ENCODE data around the gene ZSWIM6. TPM values are rescaled to one million over a fixed set of nuclear protein-coding genes. Genes with fewer than 3 reads are reported as not detected.

ZSWIM6 gene
- total RNA-seq, 1 donor from 2014 or later = 7.4 TPM

DNA sequence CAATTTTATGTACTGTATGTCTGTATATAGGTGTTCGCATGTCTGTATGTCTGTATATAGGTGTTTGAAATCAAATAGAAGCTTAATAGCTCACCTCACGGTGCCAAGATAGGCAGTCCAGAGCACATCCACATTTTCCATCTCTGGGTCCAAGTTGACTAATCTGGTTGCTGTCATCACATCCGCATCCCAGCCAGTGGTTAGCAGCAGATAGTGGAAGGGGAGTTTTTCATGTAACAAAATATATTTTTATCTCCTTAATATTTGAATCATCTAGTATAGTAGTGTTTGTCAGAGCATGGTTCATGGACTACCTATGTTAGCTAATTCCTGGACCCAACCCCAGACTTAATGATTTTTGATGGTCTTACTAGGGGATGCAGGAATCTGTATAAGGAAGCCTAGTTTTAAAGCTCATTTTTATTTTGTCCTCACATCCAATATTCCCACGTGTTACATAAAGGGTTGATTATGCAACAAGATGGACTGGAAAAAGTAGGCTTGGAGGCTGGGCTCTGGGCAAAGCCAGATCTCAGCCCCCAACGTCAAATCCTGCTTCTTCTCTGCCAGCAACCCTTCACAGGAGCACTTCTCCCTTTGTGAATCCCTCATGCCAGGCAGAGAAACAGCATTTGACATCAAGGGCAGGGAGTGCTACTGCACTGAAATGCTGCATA lies 219.7 kb downstream of the ZSWIM6 start:
- peaks cover 3% of the 10 kb centered on the region for H3K27me3 Mint-ChIP-seq
- no peak overlapping the region for H3K4me3 Mint-ChIP-seq
- H3K27ac Mint-ChIP-seq = no peak overlapping the region
- no peaks in the 10 kb centered on the region for H3K4me1 Mint-ChIP-seq
- no peaks in the 10 kb centered on the region for H3K36me3 Mint-ChIP-seq (ENCODE audit: low read depth)
- H3K9me3 Mint-ChIP-seq = peaks cover 7% of the 10 kb centered on the region
- no peak for DNase-seq
- intact Hi-C loops (cut with micrococcal nuclease) = no loop called here

GRCh38 chr5:61559146-61559545 lies 227.1 kb downstream of the ZSWIM6 start:
- Mint-ChIP-seq H3K27ac (no peak overlapping the region), H3K27me3 (peaks cover 6% of the 10 kb centered on the region), H3K36me3 (ENCODE audit: low read depth) (no peaks in the 10 kb centered on the region), H3K9me3 (peaks cover 12% of the 10 kb centered on the region), H3K4me3 (no peak overlapping the region), H3K4me1 (no peaks in the 10 kb centered on the region)
- DNase-seq = no peak
- intact Hi-C loops (cut with micrococcal nuclease) = no loop called here

GRCh38 chr5:61559722-61560121 lies 227.7 kb downstream of the ZSWIM6 start:
- Mint-ChIP-seq H3K4me3 (no peak overlapping the region), H3K4me1 (no peaks in the 10 kb centered on the region), H3K27me3 (peaks cover 6% of the 10 kb centered on the region), H3K27ac (no peak overlapping the region), H3K9me3 (peaks cover 12% of the 10 kb centered on the region), H3K36me3 (ENCODE audit: low read depth) (no peaks in the 10 kb centered on the region)
- intact Hi-C loops (cut with micrococcal nuclease) = no loop called here
- no peak for DNase-seq

- peaks cover 5% of the 10 kb centered on the region for H3K9me3 Mint-ChIP-seq
- intact Hi-C loops (cut with micrococcal nuclease) = no loop called here
- H3K27me3 Mint-ChIP-seq = no peaks in the 10 kb centered on the region
- H3K4me3 Mint-ChIP-seq = no peak overlapping the region
- no peaks in the 10 kb centered on the region for H3K36me3 Mint-ChIP-seq (ENCODE audit: low read depth)
- DNase-seq = no peak
- no peaks in the 10 kb centered on the region for H3K4me1 Mint-ChIP-seq
- H3K27ac Mint-ChIP-seq = no peak overlapping the region
Observed at GRCh38 chr5:61563401-61563800, 231.3 kb downstream of the ZSWIM6 start.

- no peak overlapping the region for H3K4me3 Mint-ChIP-seq
- no peak for DNase-seq
- intact Hi-C loops (cut with micrococcal nuclease) = no loop called here
- H3K27me3 Mint-ChIP-seq = no peaks in the 10 kb centered on the region
- H3K36me3 Mint-ChIP-seq (ENCODE audit: low read depth) = no peaks in the 10 kb centered on the region
- H3K27ac Mint-ChIP-seq = no peak overlapping the region
- H3K9me3 Mint-ChIP-seq = peaks cover 5% of the 10 kb centered on the region
- H3K4me1 Mint-ChIP-seq = no peaks in the 10 kb centered on the region
Observed at GRCh38 chr5:61567337-61567736, 235.3 kb downstream of the ZSWIM6 start.

GRCh38 chr5:61569353-61569752 lies 237.3 kb downstream of the ZSWIM6 start:
- intact Hi-C loops (cut with micrococcal nuclease) = no loop called here
- no peaks in the 10 kb centered on the region for H3K27me3 Mint-ChIP-seq
- H3K4me3 Mint-ChIP-seq = no peak overlapping the region
- no peak overlapping the region for H3K27ac Mint-ChIP-seq
- DNase-seq = no peak
- H3K36me3 Mint-ChIP-seq (ENCODE audit: low read depth) = no peaks in the 10 kb centered on the region
- no peaks in the 10 kb centered on the region for H3K4me1 Mint-ChIP-seq
- H3K9me3 Mint-ChIP-seq = no peaks in the 10 kb centered on the region

DNA sequence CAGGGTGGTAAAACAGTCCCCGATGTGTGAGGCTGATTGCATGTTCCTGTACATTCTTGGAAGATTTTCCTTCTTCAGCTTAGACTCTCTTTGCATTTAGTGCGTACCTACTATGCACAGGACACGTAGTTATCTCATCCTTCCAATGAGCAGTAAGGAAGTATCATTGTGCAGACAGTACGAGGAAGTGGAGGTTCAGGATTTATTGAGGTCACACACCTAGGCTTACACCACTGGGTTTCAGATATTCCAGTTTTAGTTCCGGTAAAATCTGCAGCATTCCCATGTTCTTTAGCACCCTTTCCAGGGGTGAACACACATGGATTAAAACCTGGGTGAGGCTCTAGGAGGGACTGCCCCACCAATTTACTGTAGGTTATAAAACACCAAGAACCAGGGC lies 238.7 kb downstream of the ZSWIM6 start:
- intact Hi-C loops (cut with micrococcal nuclease) = no loop called here
- DNase-seq = no peak
- no peaks in the 10 kb centered on the region for H3K9me3 Mint-ChIP-seq
- no peaks in the 10 kb centered on the region for H3K27me3 Mint-ChIP-seq
- peaks cover 4% of the 10 kb centered on the region for H3K4me1 Mint-ChIP-seq
- no peaks in the 10 kb centered on the region for H3K36me3 Mint-ChIP-seq (ENCODE audit: low read depth)
- no peak overlapping the region for H3K27ac Mint-ChIP-seq
- H3K4me3 Mint-ChIP-seq = no peak overlapping the region

- intact Hi-C loops (cut with micrococcal nuclease) = no loop called here
- Mint-ChIP-seq H3K9me3 (no peaks in the 10 kb centered on the region), H3K4me3 (no peak overlapping the region), H3K27me3 (no peaks in the 10 kb centered on the region), H3K4me1 (peaks cover 4% of the 10 kb centered on the region), H3K27ac (no peak overlapping the region), H3K36me3 (ENCODE audit: low read depth) (no peaks in the 10 kb centered on the region)
- DNase-seq = no peak
Observed at GRCh38 chr5:61572959-61573358, 240.9 kb downstream of the ZSWIM6 start.

GRCh38 chr5:61575103-61575502 lies 243.0 kb downstream of the ZSWIM6 start:
- Mint-ChIP-seq H3K36me3 (ENCODE audit: low read depth) (no peaks in the 10 kb centered on the region), H3K27ac (no peak overlapping the region), H3K27me3 (no peaks in the 10 kb centered on the region), H3K4me3 (no peak overlapping the region), H3K4me1 (peaks cover 4% of the 10 kb centered on the region), H3K9me3 (no peaks in the 10 kb centered on the region)
- no peak for DNase-seq
- intact Hi-C loops (cut with micrococcal nuclease) = no loop called here

DNA sequence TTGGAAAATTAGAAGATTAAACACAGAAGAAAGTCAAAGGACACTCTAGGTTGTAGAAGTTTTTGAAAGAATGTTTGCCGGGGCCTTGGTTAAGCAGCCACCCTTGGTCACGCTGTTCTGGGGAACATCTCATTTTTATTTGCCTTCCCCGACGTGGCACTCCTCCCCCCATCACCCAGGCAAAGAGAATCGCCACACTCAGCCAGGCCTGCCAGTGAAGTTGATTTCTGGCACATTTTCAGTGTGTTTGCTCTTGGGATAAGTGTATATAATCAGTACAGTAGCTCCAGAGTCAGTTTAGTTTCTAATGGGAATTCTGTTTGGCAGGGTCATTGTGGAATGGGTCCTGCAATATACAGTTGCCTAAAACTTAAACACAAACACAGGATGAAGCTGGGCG lies 243.5 kb downstream of the ZSWIM6 start:
- DNase-seq = no peak
- H3K4me3 Mint-ChIP-seq = no peak overlapping the region
- no peaks in the 10 kb centered on the region for H3K9me3 Mint-ChIP-seq
- H3K27ac Mint-ChIP-seq = no peak overlapping the region
- H3K4me1 Mint-ChIP-seq = peaks cover 4% of the 10 kb centered on the region
- H3K36me3 Mint-ChIP-seq (ENCODE audit: low read depth) = no peaks in the 10 kb centered on the region
- intact Hi-C loops (cut with micrococcal nuclease) = no loop called here
- no peaks in the 10 kb centered on the region for H3K27me3 Mint-ChIP-seq

GRCh38 chr5:61576556-61576955 lies 244.5 kb downstream of the ZSWIM6 start:
- H3K9me3 Mint-ChIP-seq = no peaks in the 10 kb centered on the region
- H3K4me3 Mint-ChIP-seq = no peak overlapping the region
- H3K27ac Mint-ChIP-seq = no peak overlapping the region
- H3K27me3 Mint-ChIP-seq = no peaks in the 10 kb centered on the region
- no peak for DNase-seq
- peaks cover 4% of the 10 kb centered on the region for H3K4me1 Mint-ChIP-seq
- no peaks in the 10 kb centered on the region for H3K36me3 Mint-ChIP-seq (ENCODE audit: low read depth)
- intact Hi-C loops (cut with micrococcal nuclease) = no loop called here

DNA sequence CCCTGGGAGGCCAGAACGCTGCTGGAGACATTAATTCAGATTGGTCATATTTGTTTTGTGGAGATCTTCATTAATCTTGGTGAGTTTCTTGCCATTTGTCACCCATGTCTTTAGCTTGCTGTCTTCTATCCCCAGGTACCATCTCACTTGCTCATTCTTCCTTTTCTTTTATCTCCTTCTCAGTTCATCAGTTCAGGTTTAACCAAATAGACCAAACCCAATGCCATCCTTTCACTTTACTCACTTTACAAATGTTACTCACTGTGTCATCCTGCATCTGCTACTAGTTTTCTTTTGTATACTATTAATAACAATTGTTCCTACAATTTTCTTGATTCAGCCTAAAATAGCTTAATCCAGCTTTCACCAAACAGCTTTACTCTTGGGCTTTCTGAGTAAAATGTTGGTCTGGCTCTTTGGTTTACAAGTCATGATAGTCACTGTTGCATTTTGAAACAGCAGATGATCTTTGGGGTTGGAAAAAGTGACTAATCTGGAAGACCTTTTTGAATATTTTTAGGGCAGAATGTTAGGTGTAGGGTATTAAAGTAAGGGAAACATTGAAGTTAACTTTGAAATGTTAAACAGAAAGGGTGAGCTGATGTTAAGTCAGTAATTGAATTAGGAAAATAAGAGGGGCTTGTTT lies 246.9 kb downstream of the ZSWIM6 start:
- Mint-ChIP-seq H3K36me3 (ENCODE audit: low read depth) (no peaks in the 10 kb centered on the region), H3K27ac (no peak overlapping the region), H3K27me3 (no peaks in the 10 kb centered on the region), H3K4me1 (peaks cover 4% of the 10 kb centered on the region), H3K4me3 (no peak overlapping the region), H3K9me3 (no peaks in the 10 kb centered on the region)
- intact Hi-C loops (cut with micrococcal nuclease) = loop anchor here (1.0 kb wide), 2 partner anchors 45 to 171 kb away; no protein-coding TSS in a partner anchor
- no peak for DNase-seq

GRCh38 chr5:61582205-61582820 lies 250.3 kb downstream of the ZSWIM6 start:
- Mint-ChIP-seq H3K36me3 (ENCODE audit: low read depth) (no peaks in the 10 kb centered on the region), H3K4me1 (no peaks in the 10 kb centered on the region), H3K27ac (no peak overlapping the region), H3K4me3 (no peak overlapping the region), H3K27me3 (no peaks in the 10 kb centered on the region), H3K9me3 (no peaks in the 10 kb centered on the region)
- DNase-seq = no peak
- intact Hi-C loops (cut with micrococcal nuclease) = no loop called here

- no peak for DNase-seq
- no peaks in the 10 kb centered on the region for H3K9me3 Mint-ChIP-seq
Observed at GRCh38 chr5:61582887-61583286, 250.8 kb downstream of the ZSWIM6 start.

More at GRCh38 chr5:61582887-61583286, 250.8 kb downstream of the ZSWIM6 start:
- Mint-ChIP-seq H3K27me3 (no peaks in the 10 kb centered on the region), H3K36me3 (ENCODE audit: low read depth) (no peaks in the 10 kb centered on the region), H3K27ac (no peak overlapping the region), H3K4me3 (no peak overlapping the region), H3K4me1 (no peaks in the 10 kb centered on the region)
- intact Hi-C loops (cut with micrococcal nuclease) = no loop called here
